Tongue (tissue), 2 donors: ENCODE data around the gene TAF4. TPM values are rescaled to one million over a fixed set of nuclear protein-coding genes. Genes with fewer than 3 reads are reported as not detected.
"Not testable (repeated sequence)": the region's sequence is repeated elsewhere in the genome, so short reads cannot be mapped to it uniquely, and the experiment has no call there.

Experiments
- DNase-seq: peaks from one replicate; pipeline ENCODE4 v3.0.0-alpha.2; 2015
- total RNA-seq: library from RNA; depleted of rRNA; stranded (reverse); fragments of >200 nt; gene quantifications from one replicate; pipeline ENCODE4 v1.2.3, GENCODE V29; 2014

TAF4 gene
- total RNA-seq, 1 donor from 2014 or later = 18.5 TPM

DNA sequence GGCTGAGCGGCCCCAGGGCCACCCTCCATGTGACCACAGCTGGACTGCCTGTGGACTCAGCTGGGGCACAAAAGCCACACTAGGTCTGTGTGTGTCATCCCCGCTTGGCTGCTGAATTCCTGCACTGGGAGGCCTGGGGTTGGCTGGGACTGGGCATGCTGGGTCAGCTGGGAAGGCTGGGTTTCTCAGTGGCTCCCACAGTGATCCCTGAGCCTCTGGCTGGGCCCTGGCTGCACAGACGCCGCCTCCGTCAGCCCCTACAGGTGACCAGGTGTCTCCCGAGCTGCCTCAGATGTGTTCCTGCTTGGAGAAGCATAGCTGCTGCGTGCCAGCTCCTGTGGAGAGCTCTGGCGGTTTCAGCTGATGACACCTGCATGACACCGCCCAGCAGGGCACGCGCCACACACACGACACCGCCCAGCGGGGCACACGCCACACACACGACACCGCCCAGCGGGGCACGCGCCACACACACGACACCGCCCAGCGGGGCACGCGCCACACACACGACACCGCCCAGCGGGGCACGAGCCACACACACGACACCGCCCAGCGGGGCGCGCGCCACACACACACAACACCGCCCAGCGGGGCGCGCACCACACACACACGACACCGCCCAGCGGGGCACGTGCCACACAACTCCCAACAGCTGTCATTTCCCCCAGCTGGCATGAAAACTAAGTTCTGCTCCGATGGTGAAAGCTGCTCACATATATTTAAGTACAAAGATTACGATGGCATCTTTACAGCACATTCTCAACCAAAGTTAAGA is 88.8 kb downstream of the TAF4 start:
- DNase-seq = no peak

DNA sequence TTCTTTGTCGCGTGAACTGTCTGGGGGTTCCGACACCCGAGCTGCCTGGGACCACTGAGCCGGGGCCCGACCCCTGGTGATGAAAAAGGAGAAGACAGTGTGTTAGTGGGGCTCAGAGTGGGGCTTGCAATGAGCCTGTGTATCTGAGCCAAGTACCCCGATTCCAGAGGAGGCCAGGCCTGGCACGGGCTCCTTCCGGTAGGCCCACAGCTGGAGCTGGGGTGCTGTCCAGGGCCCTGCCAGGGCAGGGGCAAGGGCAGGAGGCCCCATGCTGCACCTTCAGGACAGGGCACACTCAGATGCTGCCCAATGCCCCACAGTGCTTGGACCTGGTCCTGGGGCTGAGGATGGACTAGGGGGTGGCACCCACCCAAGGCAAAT is 89.4 kb downstream of the TAF4 start:
- no peak for DNase-seq

DNA sequence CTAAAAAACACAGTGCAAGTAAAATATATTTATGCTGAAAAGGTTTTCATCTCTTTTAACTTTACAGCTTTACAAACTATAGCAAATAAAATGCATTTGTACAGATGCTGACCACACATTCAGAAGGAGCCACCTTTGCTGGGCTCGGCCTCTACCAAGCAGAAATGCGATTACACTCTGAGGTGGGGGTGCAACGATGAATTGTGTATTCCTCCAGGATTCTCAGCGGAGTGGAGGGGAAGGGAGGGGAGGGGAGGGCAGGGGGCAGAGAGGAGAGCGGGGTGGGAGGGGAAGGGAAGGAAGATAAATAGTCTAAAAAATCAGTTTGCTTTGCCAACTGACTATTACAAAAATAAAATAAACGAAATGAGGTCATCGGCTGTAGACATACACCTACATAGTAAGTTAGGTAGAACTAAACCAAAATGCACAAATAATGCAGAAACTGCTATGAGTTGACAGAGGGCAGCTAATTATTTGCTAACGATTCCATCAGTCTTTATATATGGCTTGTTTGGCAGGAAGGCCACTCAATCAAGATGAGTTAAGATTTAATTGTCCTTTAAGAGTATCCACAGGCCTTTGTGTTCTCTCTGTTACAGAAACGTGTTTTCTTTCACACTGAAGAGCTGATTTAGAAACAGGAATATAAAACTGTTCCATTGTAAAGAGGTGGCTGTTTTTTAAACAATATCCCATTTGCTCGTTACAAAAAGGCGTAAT is 90.1 kb downstream of the TAF4 start:
- no peak for DNase-seq

DNA sequence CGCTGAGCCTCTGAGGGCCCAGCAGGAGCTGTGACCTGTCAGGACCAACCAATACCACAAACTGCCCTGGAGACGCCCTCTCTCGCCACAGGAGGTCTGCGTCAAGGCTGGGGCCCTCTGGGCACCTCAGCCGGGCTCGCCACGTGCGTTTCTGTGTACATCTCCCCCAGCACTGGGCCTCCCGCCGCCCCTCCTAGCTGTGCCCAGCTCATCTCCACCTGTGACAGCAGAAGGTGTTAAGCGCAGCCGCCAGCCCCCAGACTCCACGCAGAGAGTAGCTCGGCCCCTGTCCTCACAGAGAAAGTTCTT is 91.4 kb downstream of the TAF4 start:
- no peak for DNase-seq

- no peak for DNase-seq
Measured at GRCh38 chr20:61973515-61974356, 91.9 kb downstream of the TAF4 start.

- DNase-seq = no peak
Measured at GRCh38 chr20:61972636-61973508, 92.8 kb downstream of the TAF4 start.

DNA sequence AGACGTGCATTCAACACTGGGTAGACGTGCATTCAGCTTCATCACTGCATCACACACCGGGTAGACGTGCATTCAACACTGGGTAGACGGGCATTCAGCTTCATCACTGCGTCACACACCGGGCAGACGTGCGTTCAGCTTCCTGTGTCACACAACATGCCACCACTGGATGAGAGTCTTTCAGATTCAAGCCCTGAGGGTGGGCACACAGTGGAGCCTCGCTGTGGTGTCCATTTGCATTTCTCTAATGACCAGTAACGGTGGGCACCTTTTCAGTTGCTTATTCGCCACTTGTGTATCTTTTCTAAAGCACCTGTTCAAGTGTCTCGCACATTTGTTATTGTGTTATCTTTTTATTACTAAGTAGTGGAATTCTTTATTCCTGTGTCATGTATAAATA is 94.1 kb downstream of the TAF4 start:
- DNase-seq = not testable (repeated sequence)

- DNase-seq = no peak
Measured at GRCh38 chr20:61970357-61970756, 95.3 kb downstream of the TAF4 start.

- no peak for DNase-seq
Measured at GRCh38 chr20:61969806-61970205, 95.9 kb downstream of the TAF4 start.

- DNase-seq = no peak
Measured at GRCh38 chr20:61968932-61969331, 96.7 kb downstream of the TAF4 start.

DNA sequence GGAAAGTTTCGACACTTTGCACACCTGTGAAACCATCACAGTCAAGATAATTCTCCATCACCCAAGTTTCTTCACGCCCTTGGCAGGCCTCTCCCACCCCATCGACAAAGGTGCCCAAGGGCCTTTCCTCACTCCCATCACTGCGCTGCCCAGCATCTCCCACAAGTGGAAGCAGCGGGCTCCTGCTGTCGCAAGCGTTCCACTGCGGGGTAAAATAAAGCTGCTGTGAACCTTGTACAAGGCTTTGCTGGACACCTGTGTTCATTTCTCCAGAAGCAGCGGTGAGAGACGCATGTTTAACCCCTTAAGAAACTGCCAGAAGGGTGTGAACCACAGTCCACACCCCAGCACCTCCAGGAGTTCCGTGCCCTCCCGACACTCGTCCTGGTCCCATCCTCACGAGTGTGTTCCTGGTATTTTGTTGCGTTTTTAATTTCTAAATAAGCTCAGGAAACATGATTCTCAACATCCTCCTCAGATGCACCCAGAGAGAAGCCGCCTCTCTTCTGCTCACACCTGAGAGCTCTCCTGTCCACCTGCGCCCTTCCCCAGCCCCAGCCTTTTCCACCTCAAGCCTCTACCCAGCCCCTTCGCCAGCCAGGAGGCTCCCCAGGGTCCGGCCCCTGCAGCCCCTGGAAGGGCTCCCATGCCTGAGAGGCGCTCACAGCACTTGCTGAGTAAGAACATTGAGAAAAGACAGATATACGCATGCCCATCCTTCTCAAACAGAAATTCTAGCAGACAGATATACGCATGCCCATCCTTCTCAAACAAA is 97.5 kb downstream of the TAF4 start:
- DNase-seq = no peak

- DNase-seq = no peak
Measured at GRCh38 chr20:61967300-61967699, 98.4 kb downstream of the TAF4 start.

DNA sequence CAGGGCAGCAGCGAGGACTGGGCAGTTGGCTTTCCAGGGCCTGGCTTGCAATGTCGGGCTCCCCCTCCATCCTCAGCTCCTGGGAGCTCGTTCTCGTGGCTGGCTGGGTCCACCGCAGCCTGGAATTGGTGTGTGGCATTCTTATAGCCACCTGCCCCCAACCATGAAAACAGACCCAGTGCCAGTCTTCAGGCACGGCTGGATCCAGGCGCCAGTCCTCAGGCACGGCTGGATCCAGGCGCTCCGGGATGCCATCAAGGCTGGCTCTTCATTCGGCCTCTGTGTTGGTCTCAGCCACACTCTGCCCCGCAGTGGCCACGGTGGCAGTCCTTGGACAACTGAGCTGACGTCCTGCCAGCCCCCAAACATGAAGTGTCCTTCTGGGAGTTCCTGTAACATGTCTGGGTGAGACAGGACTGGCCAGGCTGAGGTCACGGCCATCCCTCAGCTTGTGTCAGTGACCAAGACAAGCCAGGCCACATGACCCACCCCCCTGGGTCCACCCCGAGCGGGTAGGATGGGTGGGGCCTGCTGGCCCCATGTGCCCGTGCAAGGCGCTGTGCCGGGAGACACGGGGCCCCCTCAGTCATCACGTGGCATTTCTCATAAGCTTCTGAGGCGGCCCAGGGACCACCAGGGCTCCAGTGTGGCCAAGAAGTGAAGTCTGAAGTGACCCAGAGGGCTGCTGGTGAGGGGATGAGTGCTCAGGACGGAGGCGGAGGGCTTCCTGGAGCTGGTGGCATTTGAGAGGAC is 99.0 kb downstream of the TAF4 start:
- no peak for DNase-seq

GRCh38 chr20:61965606-61966491 is 99.8 kb downstream of the TAF4 start:
- no peak for DNase-seq

DNA sequence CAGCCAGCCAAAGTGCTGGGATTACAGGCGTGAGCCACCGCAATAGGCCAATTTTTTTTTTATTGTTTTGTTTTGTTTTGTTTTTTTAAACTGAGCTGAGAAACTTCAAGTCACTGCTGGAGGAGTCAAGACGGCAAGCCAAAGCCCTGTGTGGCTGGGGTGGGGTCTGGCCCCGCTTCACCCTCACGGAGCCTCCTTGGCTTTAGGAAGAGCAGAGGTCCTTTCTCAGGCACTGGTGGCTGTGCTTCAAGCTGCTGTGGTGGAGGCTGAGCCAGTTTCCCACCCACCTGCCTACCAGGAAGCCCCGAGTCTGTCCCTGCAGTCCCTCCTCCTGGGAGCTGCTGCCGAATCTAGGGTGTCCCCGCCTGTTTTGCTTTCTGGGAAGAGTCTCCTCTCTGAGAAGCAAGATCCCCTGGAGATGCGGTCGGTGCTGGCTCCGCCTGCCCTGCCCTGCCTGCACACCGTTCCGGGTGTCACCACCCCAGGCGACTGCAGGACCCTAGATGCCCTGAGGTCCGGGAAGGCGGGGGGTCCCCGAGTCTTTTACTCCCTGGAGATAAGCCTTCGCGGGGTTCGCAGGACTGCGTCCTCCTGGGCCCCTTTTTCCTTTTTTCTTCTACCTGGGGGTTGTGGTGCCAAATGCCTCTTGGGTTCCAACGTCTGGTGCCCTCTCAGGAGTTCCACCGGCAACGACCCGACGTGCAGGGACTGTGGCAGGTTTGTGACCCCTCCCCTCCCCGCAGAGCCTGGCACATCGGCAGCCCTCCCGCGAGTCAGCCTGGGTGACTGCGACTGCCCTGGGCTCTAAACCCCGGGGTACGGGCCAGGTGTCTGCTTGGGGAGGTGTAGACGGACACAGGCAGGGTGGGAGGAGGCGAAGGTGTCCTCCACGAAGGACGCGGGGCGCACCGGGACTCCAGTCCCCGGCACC is 100.7 kb downstream of the TAF4 start:
- DNase-seq = no peak

DNA sequence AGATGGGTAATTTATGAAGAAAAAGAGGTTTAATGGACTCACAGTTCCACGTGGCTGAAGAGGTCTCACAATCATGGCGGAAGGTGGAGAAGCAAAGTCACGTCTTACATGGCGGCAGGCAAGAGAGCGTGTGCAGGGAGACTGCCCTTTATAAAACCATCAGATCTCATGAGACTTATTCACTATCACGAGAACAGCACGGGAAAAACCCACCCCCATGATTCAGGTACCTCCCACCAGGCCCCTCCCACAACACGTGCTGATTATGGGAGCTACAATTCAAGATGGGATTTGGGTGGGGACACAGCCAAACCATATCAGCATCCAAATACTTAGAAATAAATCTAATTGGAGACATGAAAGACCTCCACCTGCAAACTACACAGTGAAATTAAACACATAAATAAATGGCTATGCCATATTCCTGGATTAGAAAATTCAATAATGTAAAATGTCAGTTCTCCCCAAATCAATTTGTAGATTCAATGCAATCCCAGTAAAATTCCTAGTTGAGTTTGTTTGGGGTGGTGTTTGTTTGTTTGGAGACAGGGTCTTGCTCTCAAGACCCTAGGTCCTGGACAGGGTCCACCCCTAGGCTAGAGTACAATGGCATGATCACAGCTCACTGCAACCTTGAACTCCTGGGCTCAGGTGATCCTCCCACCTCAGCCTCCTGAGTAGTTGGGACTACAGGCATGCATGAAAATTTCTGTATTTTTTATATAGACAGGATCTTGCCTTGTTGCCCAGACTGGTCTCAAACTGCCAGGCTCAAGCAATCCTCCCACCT is 101.6 kb downstream of the TAF4 start:
- DNase-seq = no peak

DNA sequence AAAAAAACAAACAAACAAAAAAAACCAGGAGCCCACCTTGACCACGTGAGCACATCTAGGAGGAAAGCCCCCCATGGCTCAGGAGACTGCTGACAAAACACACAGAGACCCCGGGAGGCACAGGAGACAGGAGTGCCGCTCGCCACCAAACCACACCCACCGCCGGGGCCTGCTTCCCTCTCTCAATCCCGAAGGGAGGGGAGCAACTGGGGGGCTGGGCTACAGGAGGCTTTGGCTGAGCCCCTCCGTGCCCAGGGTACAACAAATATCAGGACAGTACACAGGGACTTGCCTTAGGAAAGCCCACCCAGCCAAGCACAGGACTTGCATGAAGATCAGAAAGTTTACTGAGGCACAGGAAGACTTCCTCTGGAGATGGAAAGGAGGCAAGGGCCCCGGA is 102.5 kb downstream of the TAF4 start:
- DNase-seq = no peak

DNA sequence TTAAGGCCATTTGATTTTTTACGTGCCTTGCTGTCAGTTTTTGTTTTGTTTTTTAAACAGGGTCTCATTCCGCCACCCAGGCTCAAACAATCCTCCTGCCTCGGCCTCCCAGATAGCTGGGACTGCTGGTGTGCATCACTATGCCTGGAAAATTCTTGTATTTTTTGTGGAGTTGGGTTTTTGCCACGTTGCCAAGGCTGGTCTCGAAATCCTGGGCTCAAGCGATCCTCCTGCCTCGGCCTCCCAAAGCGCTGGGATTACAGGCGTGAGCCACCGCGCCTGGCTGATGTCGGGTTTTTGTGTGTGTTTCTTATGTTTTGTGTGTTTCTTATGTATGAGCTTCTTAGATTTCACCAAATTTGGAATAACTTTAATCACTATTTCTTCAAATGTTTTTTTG is 104.8 kb downstream of the TAF4 start:
- no peak for DNase-seq
